Liver (tissue), 9 donors: ENCODE results near the gene NT5C2. TPM values are rescaled to one million over a fixed set of nuclear protein-coding genes. Genes with fewer than 3 reads are reported as not detected.

ENCODE experiments used
- DNase-seq: peaks from one replicate; pipeline ENCODE4 v3.0.0-alpha.2; 2017; ENCODE audit warnings: low spot score
- H3K27ac ChIP-seq, 2 donors: one replicate each; pipeline ENCODE4 v1.7.0; 2013; ENCODE audit warnings: inconsistent platforms in 2 of 2, low read length in 2 of 2, control low read depth in 1 of 2, low read depth in 1 of 2, mild to moderate bottlenecking in 1 of 2
- H3K27me3 ChIP-seq, 4 donors: one replicate each; pipeline versions ENCODE4 v1.6.1 to v1.7.0; 2013; ENCODE audit warnings: low read length in 3 of 4, inconsistent platforms in 1 of 4, mild to moderate bottlenecking in 1 of 4, moderate library complexity in 1 of 4; ENCODE audit not compliant: control insufficient read depth in 4 of 4, insufficient read depth in 4 of 4
- H3K36me3 ChIP-seq, 4 donors: one replicate each; pipeline versions ENCODE4 v1.6.1 to v1.7.0; 2013; ENCODE audit warnings: low read length in 3 of 4, mild to moderate bottlenecking in 3 of 4, low read depth in 1 of 4, moderate library complexity in 1 of 4; ENCODE audit not compliant: control insufficient read depth in 4 of 4, insufficient read depth in 3 of 4
- H3K4me1 ChIP-seq, 4 donors: one replicate each; pipeline versions ENCODE4 v1.6.1 to v1.7.0; 2013; ENCODE audit warnings: low read length in 3 of 4, mild to moderate bottlenecking in 3 of 4, moderate library complexity in 1 of 4; ENCODE audit not compliant: control insufficient read depth in 4 of 4, insufficient read depth in 4 of 4
- H3K4me3 ChIP-seq, 3 donors: one replicate each; pipeline versions ENCODE4 v1.6.1 to v1.7.0; 2013; ENCODE audit warnings: low read length in 3 of 3, control low read depth in 1 of 3, low read depth in 1 of 3, mild to moderate bottlenecking in 1 of 3
- H3K9ac ChIP-seq, 2 donors: one replicate each; pipeline ENCODE4 v1.7.0; 2013; ENCODE audit warnings: low read length in 2 of 2, mild to moderate bottlenecking in 2 of 2, moderate library complexity in 2 of 2, control low read depth in 1 of 2, low read depth in 1 of 2
- H3K9me3 ChIP-seq, 4 donors: one replicate each; pipeline versions ENCODE4 v1.6.1 to v1.7.0; 2013; ENCODE audit warnings: low read length in 3 of 4; ENCODE audit not compliant: control insufficient read depth in 4 of 4
- CTCF ChIP-seq: fragments of 150-350 bp; IDR thresholded peaks from 2 replicates; pipeline ENCODE4 v1.5.1; 2017; ENCODE audit warnings: improper control_type of control experiment, low read depth, low read length; ENCODE audit not compliant: missing input control
- EGR1 ChIP-seq, 2 donors: IDR thresholded peaks; 2 replicates each; pipeline ENCODE4 v1.6.1; 2016 to 2018; ENCODE audit warnings: antibody characterized with exemption in 2 of 2, low read depth in 2 of 2
- FOXA1 ChIP-seq: IDR thresholded peaks from 2 replicates; pipeline ENCODE4 v1.6.1; 2016; ENCODE audit warnings: antibody characterized with exemption
- FOXA2 ChIP-seq: IDR thresholded peaks from 2 replicates; pipeline ENCODE4 v1.6.1; 2016; ENCODE audit warnings: antibody characterized with exemption
- GABPA ChIP-seq, 2 donors: IDR thresholded peaks in 1 of 2; conservative IDR thresholded peaks in 1 of 2; 2 replicates each; pipeline ENCODE4 v1.6.1; 2016; ENCODE audit warnings: antibody characterized with exemption in 2 of 2, mild to moderate bottlenecking in 1 of 2, moderate library complexity in 1 of 2
- HNF4A ChIP-seq, 2 donors: conservative IDR thresholded peaks; 2 replicates each; pipeline ENCODE4 v1.6.1; 2016; ENCODE audit warnings: antibody characterized with exemption in 2 of 2, mild to moderate bottlenecking in 2 of 2
- HNF4G ChIP-seq: IDR thresholded peaks from 2 replicates; pipeline ENCODE4 v1.6.1; 2016; ENCODE audit warnings: antibody characterized with exemption
- JUND ChIP-seq, 2 donors: IDR thresholded peaks; 2 replicates each; pipeline ENCODE4 v1.6.1; 2016; ENCODE audit warnings: antibody characterized with exemption in 2 of 2
- NR2F2 ChIP-seq: IDR thresholded peaks from 2 replicates; pipeline ENCODE4 v1.6.1; 2016; ENCODE audit warnings: antibody characterized with exemption
- RAD21 ChIP-seq, 2 donors: IDR thresholded peaks; 2 replicates each; pipeline ENCODE4 v1.6.1; 2016; ENCODE audit warnings: antibody characterized with exemption in 2 of 2, mild to moderate bottlenecking in 2 of 2
- RXRA ChIP-seq, 2 donors: IDR thresholded peaks; 2 replicates each; pipeline ENCODE4 v1.6.1; 2017 to 2018; ENCODE audit warnings: antibody characterized with exemption in 2 of 2, mild to moderate bottlenecking in 1 of 2
- SP1 ChIP-seq: IDR thresholded peaks from 2 replicates; pipeline ENCODE4 v1.6.1; 2018; ENCODE audit warnings: antibody characterized with exemption, mild to moderate bottlenecking
- TAF1 ChIP-seq: conservative IDR thresholded peaks from 2 replicates; pipeline ENCODE4 v1.6.1; 2016; ENCODE audit warnings: antibody characterized with exemption, mild to moderate bottlenecking
- YY1 ChIP-seq: IDR thresholded peaks from 2 replicates; pipeline ENCODE4 v1.6.1; 2016; ENCODE audit warnings: antibody characterized with exemption, mild to moderate bottlenecking
- ZBTB33 ChIP-seq: IDR thresholded peaks from 2 replicates; pipeline ENCODE4 v1.6.1; 2016; ENCODE audit warnings: antibody characterized with exemption
- WGBS: extraction: QIAGEN DNeasy Blood & Tissue Kit; methylation state at CpG from one replicate; pipeline ENCODE4 v1.1.7; 2013; 5-methylcytosine and 5-hydroxymethylcytosine counted together
- polyA plus RNA-seq, 2 donors: library from polyadenylated mRNA; stranded (reverse) in 1 of 2; unstranded in 1 of 2; fragments of 200-250 nt in 1 of 2; fragments of >200 nt in 1 of 2; fragmentation: Nextera tagmentation in 1 of 2; extraction: Ambion mirVana in 1 of 2; gene quantifications; one replicate each; pipeline versions ENCODE4 v1.2.1 to v1.2.3, GENCODE V29; 2013 to 2015
- total RNA-seq, 2 donors: library from RNA; depleted of rRNA; stranded (reverse); fragments of >200 nt; gene quantifications; one replicate each; pipeline ENCODE4 v1.2.3, GENCODE V29; 2014
- TF ChIP-seq, protein P1 (sequence below): IDR thresholded peaks from 2 replicates; pipeline ENCODE4 v1.6.1; 2016; ENCODE audit warnings: antibody characterized with exemption
- TF ChIP-seq, protein P2 (sequence below): IDR thresholded peaks from 2 replicates; pipeline ENCODE4 v1.6.1; 2016; ENCODE audit warnings: antibody characterized with exemption
- TF ChIP-seq, protein P3 (sequence below): IDR thresholded peaks from 2 replicates; pipeline ENCODE4 v1.6.1; 2016; ENCODE audit warnings: antibody characterized with exemption, mild to moderate bottlenecking
- donor health status: healthy.
- donor health status: healthy.
- donor health status: healthy.
- donor health status: healthy.
- donor health status: healthy.

Gene NT5C2
- total and polyA plus RNA-seq, 4 donors, result 14.4 to 65.3 (median 33.0) TPM

- 94% methylated on average over 7 of the region's 7 CpGs for WGBS
- Histone ChIP-seq H3K9ac (no peak overlapping the region), H3K27me3 (no peaks in the 10 kb centered on the region), H3K4me1 (no peaks in the 10 kb centered on the region), H3K4me3 (no peak overlapping the region), H3K27ac (no peak overlapping the region), H3K36me3 (peaks cover 0 to 21% (median 15%) of the 10 kb centered on the region in 4 donors), H3K9me3 (no peaks in the 10 kb centered on the region)
- no peak for DNase-seq
- no peak for TF ChIP-seq ZBTB33
- TF ChIP-seq JUND (IDR thresholded peaks at IDR 0.05), result no peak
- TF ChIP-seq, protein P1, sequence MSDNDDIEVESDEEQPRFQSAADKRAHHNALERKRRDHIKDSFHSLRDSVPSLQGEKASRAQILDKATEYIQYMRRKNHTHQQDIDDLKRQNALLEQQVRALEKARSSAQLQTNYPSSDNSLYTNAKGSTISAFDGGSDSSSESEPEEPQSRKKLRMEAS, result no peak
- no peak for TF ChIP-seq TAF1
- TF ChIP-seq RAD21 (IDR thresholded peaks at IDR 0.05), result no peak
- no peak for TF ChIP-seq NR2F2
- no peak for TF ChIP-seq HNF4A (conservative IDR thresholded peaks at IDR 0.05)
- TF ChIP-seq RXRA (IDR thresholded peaks at IDR 0.05), result no peak
- TF ChIP-seq, protein P2, sequence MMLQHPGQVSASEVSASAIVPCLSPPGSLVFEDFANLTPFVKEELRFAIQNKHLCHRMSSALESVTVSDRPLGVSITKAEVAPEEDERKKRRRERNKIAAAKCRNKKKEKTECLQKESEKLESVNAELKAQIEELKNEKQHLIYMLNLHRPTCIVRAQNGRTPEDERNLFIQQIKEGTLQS, result no peak
- TF ChIP-seq, protein P3, sequence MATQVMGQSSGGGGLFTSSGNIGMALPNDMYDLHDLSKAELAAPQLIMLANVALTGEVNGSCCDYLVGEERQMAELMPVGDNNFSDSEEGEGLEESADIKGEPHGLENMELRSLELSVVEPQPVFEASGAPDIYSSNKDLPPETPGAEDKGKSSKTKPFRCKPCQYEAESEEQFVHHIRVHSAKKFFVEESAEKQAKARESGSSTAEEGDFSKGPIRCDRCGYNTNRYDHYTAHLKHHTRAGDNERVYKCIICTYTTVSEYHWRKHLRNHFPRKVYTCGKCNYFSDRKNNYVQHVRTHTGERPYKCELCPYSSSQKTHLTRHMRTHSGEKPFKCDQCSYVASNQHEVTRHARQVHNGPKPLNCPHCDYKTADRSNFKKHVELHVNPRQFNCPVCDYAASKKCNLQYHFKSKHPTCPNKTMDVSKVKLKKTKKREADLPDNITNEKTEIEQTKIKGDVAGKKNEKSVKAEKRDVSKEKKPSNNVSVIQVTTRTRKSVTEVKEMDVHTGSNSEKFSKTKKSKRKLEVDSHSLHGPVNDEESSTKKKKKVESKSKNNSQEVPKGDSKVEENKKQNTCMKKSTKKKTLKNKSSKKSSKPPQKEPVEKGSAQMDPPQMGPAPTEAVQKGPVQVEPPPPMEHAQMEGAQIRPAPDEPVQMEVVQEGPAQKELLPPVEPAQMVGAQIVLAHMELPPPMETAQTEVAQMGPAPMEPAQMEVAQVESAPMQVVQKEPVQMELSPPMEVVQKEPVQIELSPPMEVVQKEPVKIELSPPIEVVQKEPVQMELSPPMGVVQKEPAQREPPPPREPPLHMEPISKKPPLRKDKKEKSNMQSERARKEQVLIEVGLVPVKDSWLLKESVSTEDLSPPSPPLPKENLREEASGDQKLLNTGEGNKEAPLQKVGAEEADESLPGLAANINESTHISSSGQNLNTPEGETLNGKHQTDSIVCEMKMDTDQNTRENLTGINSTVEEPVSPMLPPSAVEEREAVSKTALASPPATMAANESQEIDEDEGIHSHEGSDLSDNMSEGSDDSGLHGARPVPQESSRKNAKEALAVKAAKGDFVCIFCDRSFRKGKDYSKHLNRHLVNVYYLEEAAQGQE, result no peak
- no peak for TF ChIP-seq HNF4G
- no peak for TF ChIP-seq YY1
- no peak for TF ChIP-seq GABPA (IDR thresholded peaks at IDR 0.05 in 1 of 2, conservative IDR thresholded peaks at IDR 0.05 in 1 of 2)
- no peak for TF ChIP-seq CTCF
- TF ChIP-seq SP1, result no peak
- TF ChIP-seq FOXA2, result no peak
- TF ChIP-seq FOXA1, result no peak
- no peak for TF ChIP-seq EGR1 (IDR thresholded peaks at IDR 0.05; ENCODE audit: low read depth in 2 of 2)
Observed at GRCh38 chr10:103083266-103083976, 109.7 kb downstream of the NT5C2 start.
